OCI-LY7 (cell line): ENCODE measurements around the gene MRPL2.

Experiments
- EZH2phosphoT487 ChIP-seq: fragments of 200-600 bp; sonication (generic); IDR thresholded peaks from 2 replicates; pipeline ENCODE4 v1.6.1; 2018; ENCODE audit warnings: low read depth, borderline replicate concordance, mild to moderate bottlenecking, mixed run types, antibody characterized with exemption, low read length, moderate library complexity, mixed read lengths
- TF ChIP-seq, protein P1 (sequence below): fragments of 200-600 bp; sonication (generic); conservative IDR thresholded peaks from 2 replicates; pipeline ENCODE4 v1.5.1; 2014; ENCODE audit warnings: mild to moderate bottlenecking, antibody characterized with exemption, low read length, moderate library complexity, mixed read lengths

DNA sequence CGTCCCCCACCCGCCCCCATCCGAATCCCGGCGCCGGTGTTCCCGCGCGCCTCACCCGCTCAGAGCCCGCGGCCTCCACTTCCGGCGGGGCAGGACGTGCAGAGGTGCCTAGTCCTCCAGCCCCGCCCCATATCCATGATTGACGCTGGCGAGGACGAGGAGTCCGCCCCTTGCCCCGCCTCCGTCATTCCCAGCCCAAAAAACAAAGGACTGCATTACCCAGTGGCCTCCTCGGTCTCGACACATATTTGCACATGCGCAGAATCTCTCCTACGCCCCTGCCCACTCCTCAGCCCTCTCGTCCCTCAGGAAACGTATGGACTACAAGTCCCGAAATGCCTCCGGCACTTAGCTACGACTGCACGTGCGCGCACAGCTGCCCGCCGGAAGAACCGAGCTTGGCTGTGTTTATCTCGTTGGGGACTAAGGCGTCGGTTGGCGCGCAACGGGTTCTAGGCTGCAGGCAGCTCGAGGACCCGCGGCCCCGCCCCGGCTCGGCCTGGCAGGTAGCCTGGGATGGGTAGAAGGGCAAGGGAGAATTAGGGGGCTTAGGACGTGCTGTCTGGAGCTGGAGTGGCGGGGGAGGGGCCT, 45.3 kb downstream of the MRPL2 start, which contains the start of the genes KLHDC3 and MEA1:
- TF ChIP-seq, protein P1, sequence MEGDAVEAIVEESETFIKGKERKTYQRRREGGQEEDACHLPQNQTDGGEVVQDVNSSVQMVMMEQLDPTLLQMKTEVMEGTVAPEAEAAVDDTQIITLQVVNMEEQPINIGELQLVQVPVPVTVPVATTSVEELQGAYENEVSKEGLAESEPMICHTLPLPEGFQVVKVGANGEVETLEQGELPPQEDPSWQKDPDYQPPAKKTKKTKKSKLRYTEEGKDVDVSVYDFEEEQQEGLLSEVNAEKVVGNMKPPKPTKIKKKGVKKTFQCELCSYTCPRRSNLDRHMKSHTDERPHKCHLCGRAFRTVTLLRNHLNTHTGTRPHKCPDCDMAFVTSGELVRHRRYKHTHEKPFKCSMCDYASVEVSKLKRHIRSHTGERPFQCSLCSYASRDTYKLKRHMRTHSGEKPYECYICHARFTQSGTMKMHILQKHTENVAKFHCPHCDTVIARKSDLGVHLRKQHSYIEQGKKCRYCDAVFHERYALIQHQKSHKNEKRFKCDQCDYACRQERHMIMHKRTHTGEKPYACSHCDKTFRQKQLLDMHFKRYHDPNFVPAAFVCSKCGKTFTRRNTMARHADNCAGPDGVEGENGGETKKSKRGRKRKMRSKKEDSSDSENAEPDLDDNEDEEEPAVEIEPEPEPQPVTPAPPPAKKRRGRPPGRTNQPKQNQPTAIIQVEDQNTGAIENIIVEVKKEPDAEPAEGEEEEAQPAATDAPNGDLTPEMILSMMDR, result no peak
- no peak for TF ChIP-seq EZH2phosphoT487
